ENCODE measurements around the gene TMCO5A.

- TF ChIP-seq CTCF (optimal IDR thresholded peaks at IDR 0.05 in 1 of 3, IDR thresholded peaks at IDR 0.05 in 1 of 3, conservative IDR thresholded peaks at IDR 0.05 in 1 of 3; ENCODE audit: extremely low read depth in 1 of 3, insufficient read depth in 2 of 3, low read length in 3 of 3) (no peak), EZH2 (IDR thresholded peaks at IDR 0.05; ENCODE audit: low read length) (no peak)
Observed at GRCh38 chr15:37929238-37929637, 5.2 kb upstream of the TMCO5A start.
